Activated CD4-positive, CD25-positive, alpha-beta regulatory T cell treated with anti-CD3 and anti-CD28 coated beads, Interleukin-2, amount 50 U/mL, for 72 hours (primary cell): ENCODE results near the gene NFATC1.

Source experiments
- DNase-seq: peaks from one replicate; pipeline ENCODE4 v3.0.0; 2021

NFATC1 gene

GRCh38 chr18:79389689-79390088, 6.0 kb upstream of the NFATC1 start:
- no peak for DNase-seq

- DNase-seq = no peak
These were observed 3.5 kb upstream of the NFATC1 start for GRCh38 chr18:79392226-79392625.

DNA sequence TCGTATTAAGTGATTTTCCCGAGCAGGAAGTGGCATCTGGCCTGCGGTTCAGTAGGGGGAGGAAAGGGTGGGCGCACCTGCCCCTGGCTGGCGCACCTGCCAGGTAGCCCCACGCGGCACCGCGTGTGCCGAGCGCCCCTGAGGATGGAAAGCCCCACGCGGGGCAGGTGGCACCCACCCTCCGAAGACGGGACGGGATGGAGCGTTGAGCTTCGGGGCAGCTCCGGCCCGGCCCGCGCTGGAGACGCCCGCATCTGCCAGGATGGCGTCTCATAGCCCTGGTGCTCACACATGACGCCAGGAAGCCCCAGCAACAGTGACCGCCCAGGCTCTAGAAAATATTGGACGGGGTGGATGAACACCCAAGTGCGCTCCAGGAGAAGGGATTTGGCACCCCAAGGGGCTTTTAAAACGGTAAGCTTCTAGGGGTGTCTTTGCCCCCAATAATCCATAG, 2.5 kb upstream of the NFATC1 start:
- DNase-seq = no peak

- no peak for DNase-seq
These were observed 1.8 kb upstream of the NFATC1 start for GRCh38 chr18:79393635-79394533.

DNA sequence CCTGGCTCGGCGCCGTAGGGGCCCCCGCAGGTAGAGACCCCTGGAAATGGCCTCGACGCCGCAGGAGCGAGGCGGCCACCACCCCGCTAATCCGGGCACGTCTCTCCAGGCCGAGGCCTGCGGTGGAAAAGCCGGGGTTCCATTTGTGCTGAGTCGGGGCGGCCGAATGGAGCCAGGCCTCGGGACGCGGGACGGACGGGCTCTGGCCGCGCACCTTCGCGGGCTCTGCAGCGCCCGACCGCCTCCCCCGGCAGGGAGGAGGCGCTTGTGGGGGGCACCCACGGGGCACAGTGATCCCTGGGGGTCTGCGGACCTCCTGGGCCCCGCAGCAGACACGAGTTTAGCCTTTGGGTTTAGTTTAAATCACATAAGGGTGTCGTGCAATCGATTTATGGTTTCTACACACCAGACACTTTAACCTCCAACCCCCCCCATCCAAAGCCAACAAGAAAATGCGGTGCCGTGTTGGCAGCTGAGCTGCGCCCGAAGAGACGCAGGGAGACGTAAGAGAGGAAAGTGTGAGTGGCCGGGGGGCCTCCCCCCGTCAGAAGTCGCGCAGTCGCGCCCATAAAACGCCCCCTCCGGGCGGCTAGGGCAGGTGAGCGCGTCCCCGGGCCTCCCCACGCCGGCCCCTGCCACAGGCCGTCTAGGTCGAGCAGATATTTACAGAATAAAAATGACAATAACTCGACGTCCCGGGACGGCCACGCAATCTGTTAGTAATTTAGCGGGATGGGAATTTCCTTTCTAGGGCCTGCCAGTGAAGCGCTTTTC, 1.0 kb upstream of the NFATC1 start:
- no peak for DNase-seq

DNA sequence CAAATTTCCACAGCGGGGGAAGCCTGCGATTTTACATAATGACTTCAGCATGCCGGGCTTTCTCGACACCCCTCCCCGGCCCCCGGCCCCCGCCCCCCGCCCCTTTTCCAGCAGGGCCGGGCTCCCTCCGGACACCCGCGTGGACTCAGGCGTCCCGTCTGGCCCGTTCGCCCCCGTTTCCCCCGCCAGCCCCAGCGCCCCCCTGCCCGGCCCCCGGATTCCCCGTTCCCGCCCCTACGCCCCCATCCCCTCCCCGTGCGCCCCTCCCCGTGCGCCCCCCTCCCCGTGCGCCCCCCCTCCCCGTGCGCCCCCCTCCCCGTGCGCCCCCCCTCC, 456 bp upstream of the NFATC1 start:
- DNase-seq = no peak

- DNase-seq = no peak
These were observed 909 bp downstream of the NFATC1 start for GRCh38 chr18:79396431-79397246.

DNA sequence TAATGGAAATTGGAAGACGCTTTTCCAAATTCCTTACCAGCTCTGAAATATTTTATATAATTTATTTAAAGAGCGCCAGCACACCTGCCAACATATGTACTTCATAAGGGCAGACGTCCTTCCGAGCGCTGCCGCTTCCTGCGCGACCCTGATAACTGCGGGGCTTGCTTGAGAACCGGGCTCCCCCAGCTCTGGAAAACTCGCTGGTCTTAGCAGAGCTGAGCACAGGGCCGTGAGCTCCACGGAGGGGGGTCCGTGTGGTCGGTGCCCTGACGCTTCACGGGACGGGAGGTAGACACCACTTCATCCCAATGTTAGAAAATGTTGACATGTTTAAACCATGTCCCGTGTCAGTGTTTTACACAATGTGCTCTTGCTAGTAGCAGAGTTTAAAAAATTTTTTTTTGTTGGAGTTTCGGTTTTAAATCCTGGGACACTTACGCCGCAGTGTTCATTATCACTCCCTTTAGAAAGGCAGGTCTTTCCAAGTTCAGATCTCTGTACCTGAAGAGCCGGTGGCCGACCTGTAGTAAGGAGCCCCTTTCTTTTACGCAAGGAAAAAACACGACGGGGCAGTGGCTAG, 1.6 kb downstream of the NFATC1 start:
- no peak for DNase-seq

GRCh38 chr18:79397830-79398761, 2.4 kb downstream of the NFATC1 start:
- no peak for DNase-seq

GRCh38 chr18:79399275-79400081, 3.7 kb downstream of the NFATC1 start:
- no peak for DNase-seq

- DNase-seq = no peak
These were observed 4.4 kb downstream of the NFATC1 start for GRCh38 chr18:79400091-79400590.

- DNase-seq = no peak
These were observed 5.1 kb downstream of the NFATC1 start for GRCh38 chr18:79400591-79401381.

DNA sequence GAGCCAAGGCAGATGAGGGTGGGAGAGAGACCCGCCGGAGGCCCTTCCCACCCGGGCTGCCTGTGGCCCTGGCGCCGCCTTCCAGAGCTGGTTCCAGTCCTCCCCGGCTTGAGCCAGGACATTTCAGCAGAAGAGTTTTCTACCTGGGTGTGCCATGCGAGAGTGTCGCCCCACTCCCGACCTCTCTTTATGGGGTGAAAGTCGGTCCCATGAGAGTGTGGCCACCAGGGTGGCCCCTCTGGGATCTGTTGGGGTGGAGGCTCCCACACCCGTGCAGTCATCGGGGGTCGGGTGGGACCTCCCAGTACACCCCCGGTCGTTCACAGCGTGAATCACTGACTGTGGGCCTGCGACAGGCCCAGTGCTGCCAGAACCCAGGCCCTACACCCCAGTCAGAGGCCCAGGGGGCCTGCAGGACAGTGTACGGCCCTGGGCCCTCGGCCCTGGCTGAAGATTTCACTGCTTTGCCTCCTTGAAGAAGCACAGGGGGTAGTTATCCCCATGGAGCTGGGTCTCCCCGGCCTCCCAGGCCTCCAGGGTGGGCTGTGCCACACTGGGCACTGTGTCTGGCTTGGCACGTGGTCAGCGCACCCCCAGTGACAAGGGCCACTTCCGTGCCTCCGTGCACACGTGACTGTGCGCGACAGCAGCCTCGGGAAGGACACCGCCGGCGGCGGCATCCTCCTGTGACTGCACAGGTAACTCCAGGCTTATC, 5.9 kb downstream of the NFATC1 start:
- DNase-seq = no peak

DNA sequence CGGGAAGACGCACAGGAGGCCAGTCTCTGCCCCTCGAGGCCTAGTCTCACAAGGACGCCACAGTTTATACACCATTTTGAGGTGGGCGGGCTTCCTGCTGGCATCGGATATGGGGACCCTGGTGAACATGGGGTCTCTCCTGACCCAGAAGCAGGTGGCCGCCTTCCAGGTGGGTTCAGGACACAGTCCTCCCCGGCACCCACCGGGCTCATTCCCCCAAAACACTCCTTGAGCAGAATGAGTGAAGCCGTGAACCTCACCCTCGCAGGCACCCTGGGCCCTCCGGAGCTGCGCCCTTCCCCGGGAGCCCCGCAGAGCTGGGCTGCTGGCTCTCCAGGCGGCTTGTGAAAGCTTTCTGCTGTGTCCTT, 6.5 kb downstream of the NFATC1 start:
- no peak for DNase-seq

- DNase-seq = no peak
These were observed 7.4 kb downstream of the NFATC1 start for GRCh38 chr18:79402977-79403722.

GRCh38 chr18:79403723-79404566, 8.2 kb downstream of the NFATC1 start:
- no peak for DNase-seq

- DNase-seq = no peak
These were observed 8.8 kb downstream of the NFATC1 start for GRCh38 chr18:79404567-79404910.
